GM18861 (cell line): ENCODE results near the gene ROCK1.

Experiments used
- ATAC-seq: cut with Tn5 transposase; IDR thresholded peaks from one replicate; pipeline ENCODE4 v1.9.1; 2021; ENCODE audit not compliant: unreplicated experiment

The ROCK1 gene

GRCh38 chr18:21109936-21110712, 1.5 kb downstream of the ROCK1 start:
- ATAC-seq: no peak

GRCh38 chr18:21105936-21106335, 5.7 kb downstream of the ROCK1 start:
- ATAC-seq: peak; percentile 43

- ATAC-seq: no peak
Observed at GRCh38 chr18:21101172-21101571, 10.4 kb downstream of the ROCK1 start.

GRCh38 chr18:21100678-21101077, 10.9 kb downstream of the ROCK1 start:
- ATAC-seq: no peak

DNA sequence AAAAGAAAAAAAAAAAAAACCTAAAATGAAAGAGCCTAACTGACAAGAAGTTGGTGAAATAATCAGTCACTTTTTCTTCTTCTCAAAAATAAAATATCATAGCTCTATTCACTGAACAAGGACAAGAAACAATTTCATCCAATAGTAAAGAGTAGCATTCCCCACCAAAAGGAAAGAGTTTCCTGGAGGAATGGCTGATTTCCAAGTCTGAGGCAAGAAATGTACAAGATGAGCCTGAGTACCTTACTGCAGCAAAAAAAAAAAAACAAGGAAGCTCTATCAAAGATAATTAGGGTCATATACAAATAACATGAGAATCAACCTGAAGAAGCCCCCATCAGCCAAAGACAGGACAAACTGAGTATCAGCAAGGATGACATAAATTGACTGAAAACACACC, 11.5 kb downstream of the ROCK1 start:
- no peak for ATAC-seq

DNA sequence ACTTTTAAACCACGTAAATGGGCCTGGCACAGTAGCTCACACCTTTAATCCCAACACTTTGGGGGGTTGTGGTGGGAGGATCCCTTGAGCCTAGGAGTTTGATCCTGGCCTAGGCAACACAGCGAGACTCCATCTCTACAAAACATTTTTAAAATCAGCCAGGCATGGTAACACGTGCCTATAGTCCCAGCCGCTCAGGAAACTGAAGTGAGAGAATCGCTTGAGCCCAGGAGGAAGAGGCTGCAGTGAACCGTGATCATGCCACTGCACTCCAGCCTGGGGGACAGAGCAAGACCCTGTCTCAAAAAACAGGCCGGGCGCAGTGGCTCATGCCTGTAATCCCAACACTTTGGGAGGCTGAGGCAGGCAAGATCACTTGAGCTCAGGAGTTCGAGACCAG, 12.2 kb downstream of the ROCK1 start:
- peak; percentile 72 for ATAC-seq

DNA sequence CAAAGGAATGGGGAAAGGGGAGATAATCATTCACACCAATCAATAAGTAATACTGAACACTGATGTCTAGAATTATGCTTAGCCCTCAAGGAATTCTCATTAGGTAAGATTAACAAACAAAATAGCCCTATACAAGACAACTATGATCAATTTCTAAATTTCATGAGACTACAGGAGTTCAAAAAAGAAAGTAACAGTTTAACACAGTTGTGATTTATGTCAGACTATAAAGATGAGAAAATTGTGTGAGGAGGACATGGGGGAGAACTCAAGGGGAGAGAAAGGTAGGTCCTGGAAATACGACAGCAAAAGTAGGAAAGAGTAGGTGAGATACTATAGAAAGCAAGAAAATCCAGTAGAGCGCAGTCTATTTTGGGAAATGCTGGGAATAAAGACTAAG, 14.9 kb downstream of the ROCK1 start:
- ATAC-seq: no peak

- no peak for ATAC-seq
Observed at GRCh38 chr18:21093133-21093532, 18.5 kb downstream of the ROCK1 start.

GRCh38 chr18:21090680-21091079, 20.9 kb downstream of the ROCK1 start:
- ATAC-seq: no peak

- no peak for ATAC-seq
Observed at GRCh38 chr18:21085579-21086166, 25.9 kb downstream of the ROCK1 start.

- ATAC-seq: no peak
Observed at GRCh38 chr18:21084511-21085078, 27.0 kb downstream of the ROCK1 start.

GRCh38 chr18:21083017-21083416, 28.6 kb downstream of the ROCK1 start:
- ATAC-seq: no peak

- ATAC-seq: no peak
Observed at GRCh38 chr18:21081426-21081825, 30.2 kb downstream of the ROCK1 start.

DNA sequence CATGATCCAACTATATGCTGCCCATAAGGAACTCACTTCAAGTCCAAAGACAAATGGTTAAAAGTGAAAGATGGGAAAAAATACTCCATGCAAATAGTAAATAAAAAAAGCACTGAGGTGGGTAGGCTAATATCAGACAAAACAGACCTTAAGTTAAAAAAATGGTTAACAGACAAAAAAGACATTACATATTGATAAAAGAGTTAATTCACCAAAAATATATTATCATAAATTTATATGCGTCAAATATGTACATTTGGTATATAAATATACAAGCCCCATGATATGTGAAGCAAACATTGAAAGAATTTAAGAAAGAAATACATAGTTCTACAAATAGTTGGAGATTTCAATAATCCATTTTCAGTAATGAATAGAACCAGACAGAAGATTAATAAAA, 31.0 kb downstream of the ROCK1 start:
- no peak for ATAC-seq

DNA sequence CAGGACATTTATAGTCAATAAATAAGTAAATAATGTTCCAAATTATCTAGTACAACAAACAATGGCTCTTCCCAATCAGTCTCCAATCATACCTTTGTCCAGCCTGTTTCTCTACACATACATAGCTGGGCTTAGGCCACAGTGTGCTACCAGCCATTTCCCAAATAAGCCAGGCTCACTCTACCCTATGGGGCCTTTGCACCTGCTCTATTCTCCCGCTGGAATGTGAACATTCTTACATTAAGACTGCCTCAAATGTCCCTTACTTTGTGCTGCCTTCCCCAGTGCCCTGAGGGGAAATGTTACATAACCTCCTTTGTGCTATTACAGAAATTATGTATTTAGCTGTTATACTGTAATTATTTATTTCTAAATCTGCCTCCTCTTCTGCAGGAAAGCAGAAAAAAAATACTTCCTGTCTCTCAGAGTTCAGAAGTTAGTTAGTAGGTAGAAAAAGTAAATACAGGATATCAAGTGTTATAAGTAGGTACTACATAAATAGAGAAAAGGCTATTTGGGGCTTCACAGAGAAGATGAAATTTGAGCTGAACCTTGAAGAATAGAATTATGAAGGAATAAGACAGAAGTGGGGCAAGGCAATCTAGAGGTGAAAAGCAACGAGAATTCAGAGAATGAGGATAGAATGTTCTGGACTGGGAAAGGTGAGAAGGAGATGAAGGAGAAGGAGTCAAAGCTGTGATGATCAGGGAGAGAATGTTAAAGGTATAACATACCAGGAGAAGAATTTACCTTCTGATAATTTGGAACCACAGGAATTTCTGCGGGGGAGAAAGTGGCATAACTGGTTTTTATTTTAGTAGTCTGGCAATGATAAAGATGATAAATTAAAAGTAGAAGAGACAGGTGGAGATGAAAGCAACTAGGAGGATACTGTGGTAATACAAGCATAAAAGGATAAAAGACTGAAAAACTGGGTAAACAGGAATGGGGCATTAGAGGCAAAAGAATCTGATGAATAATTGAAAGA, 37.0 kb downstream of the ROCK1 start:
- no peak for ATAC-seq

- ATAC-seq: no peak
Observed at GRCh38 chr18:21073180-21073579, 38.4 kb downstream of the ROCK1 start.

- no peak for ATAC-seq
Observed at GRCh38 chr18:21071071-21071470, 40.5 kb downstream of the ROCK1 start.

- ATAC-seq: no peak
Observed at GRCh38 chr18:21069468-21069867, 42.1 kb downstream of the ROCK1 start.

GRCh38 chr18:21064347-21064746, 47.3 kb downstream of the ROCK1 start:
- ATAC-seq: no peak

GRCh38 chr18:21063011-21063410, 48.6 kb downstream of the ROCK1 start:
- no peak for ATAC-seq

DNA sequence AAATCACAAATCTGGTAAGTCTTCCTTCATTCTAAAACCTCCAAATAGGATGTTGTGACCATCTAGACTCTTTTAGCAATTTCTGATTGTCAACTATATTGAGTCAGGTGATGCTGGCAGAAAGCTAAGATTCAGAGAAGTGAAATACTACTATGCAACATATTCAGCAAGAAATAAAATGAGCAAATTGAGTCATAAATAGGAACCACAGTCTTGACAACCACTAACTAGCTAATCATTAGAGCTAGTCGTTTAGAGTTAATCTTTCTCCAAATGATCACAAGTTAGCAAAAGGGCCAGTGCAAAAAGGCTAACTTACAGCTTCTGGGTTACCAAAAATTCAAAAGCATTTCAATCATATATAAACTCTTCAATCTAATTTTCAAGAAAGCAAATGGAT, 54.5 kb downstream of the ROCK1 start:
- peak; percentile 89 for ATAC-seq
